ENCODE results near the gene CIBAR2.
A peak's percentile ranks its signal among the peaks of the same experiment; 100 is the strongest.

CIBAR2 gene

DNA sequence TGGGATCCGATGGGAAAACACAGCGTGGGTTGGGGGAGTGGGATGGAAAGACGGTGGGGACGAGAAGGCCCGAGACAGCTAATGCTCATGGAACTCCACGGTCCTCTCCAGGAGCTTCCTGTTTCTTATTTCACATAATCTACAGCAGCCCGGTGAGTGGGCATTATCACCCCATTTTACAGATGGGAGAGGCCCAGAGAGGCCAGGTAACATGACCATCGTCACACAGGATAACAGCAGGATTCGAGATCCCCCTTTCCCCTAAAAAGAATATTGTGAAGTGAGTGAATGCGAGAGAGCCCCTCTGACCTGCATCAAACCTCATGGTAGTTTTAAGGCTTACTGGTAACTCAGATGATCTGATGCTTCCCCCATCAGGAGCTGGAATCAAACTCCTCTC is 12.0 kb downstream of the CIBAR2 start:
- DNase-seq: no peak

DNA sequence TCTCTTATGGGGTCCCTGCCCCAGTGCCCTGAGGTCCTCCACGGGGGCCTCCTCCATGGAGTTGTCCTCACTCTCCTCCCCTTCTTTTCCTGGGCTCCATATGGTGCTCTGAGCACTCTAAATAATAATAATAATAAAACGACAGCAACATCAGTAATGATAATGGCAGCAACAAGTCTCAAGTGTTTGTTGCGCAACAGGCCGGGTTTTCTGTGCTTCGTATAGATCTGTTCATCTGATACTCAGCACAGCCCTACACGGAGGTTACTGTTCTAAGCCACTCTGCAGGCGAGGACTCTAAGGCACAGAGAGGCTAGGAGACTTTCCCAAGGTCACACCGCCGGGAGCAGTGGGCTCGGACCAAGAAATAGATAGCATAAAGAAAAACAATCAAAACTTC is 13.7 kb downstream of the CIBAR2 start:
- DNase-seq: peak; percentile 6

DNA sequence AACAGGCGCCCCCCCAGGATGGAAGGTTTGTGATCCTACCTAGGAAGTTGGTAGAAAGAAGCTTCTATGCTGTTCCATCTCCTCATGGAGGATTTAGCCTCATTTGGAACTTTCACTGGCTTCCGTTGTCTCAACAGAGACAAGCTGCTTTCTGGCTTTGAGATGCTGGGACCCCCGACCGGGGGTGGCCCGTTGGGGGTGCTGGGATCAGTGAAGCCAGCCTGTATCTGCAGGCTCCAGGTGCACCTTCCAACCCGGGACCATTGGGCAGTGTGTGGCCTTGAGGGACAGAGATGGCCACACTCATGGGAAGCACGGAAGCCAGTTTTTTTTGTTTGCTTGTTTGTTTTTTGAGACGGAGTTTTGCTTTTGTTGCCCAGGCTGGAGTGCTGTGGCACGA is 15.4 kb downstream of the CIBAR2 start:
- no peak for DNase-seq

DNA sequence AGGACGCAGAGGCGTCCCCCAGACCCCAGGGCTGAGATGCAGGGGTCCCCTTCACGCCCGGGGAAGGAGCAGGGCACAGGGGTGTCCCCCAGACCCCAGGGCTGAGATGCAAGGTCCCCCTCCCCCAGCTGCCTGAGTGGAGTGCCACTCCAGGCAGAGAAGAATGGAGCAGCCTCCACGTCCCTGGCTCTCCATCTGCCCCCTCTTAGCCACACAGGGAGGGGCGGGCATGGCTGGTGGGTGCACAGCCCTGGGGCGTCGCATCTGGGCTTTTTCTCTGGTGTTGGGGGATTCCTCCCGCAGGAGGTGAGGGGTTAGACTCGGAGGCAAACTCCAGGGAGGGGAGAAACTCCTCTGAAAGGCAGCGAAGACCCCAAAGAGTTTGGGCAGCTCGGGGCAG is 17.5 kb downstream of the CIBAR2 start:
- no peak for DNase-seq

DNA sequence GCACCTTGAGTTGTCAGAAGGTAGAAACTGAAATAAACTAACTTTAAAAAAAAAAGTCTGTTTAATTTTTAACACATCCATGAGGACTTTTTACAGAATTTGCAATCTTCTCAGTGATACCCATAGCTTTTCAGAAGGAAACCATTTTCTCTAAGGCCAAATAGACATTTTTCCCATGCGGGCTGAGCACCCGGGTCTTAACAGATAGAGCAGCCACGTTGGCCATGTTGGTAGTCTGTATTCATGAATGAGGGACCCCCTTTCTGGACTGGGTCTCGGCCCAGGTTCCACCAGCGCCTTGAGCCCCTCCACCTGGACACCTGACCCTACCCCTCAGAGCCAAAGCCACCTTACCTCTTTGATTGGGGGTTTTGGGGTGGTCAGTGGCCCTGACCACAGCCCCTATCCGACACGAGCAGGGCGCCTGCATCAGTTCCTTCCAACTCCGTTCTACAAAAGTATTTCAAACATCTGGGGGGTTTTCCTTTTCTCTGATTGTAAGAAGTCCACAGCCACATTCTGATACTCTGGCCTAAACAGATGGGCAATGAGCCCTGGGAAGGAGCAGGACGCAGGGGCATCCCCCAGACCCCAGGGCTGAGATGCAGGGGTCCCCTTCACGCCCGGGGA is 18.0 kb downstream of the CIBAR2 start:
- DNase-seq: no peak

DNA sequence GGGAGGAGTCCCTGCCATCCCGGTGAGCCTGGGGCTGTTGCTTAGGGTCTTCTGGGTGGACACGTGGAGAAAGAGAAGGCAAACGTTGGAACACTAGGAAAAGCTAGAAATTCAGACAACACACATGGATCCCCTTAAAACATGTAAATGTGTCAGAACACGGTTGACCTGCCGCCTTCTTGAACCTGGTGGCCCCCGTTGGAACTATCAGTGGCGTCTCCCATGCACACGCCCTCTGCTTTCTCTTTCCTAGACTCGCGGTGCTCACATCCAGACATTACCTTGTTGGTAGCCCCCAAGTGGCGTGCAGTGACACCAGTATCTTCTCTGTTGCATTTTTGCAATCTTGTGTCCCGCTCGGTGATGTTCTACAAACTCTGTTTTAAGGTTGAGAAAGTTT is 18.6 kb downstream of the CIBAR2 start:
- DNase-seq: no peak

DNA sequence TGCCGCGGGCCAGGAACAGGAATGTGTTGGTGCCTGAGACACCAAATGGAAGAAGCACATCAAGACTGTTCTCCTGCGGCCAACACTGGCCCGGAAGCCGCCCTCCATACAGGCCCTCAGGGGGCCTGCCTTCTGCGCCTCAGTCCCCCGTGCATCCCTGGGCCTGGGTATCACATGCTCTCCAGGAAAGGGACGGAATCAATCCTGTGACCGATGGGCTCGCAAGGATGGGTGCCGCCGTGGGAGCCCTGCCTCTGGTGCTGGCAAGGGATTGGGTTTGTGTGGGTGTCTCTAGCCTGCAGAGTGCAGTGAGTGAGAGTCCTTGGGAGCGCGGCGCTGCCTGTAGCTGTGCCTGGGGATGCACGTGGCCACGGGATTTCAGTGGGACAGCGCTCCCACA is 19.4 kb downstream of the CIBAR2 start:
- DNase-seq: no peak

DNA sequence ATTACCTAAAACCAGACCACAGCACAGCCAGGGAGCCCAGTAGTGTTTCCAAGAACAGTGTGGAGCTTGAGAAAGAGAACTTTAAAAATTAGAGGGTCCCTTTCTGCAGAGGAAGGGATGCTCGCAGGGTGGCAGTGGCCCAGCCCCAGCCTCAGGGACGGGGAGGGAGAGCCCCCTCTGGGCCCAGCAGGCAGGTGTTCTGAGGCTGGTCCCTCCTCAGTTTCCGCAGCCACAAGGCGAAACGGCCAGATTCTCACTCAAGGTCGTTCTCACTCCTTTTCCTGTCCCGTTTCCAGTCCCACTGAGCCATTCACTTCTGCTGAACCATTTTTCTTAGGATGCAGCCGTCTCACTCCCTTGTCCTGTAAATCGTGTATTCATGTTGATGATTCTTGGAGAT is 20.0 kb downstream of the CIBAR2 start:
- no peak for DNase-seq

DNA sequence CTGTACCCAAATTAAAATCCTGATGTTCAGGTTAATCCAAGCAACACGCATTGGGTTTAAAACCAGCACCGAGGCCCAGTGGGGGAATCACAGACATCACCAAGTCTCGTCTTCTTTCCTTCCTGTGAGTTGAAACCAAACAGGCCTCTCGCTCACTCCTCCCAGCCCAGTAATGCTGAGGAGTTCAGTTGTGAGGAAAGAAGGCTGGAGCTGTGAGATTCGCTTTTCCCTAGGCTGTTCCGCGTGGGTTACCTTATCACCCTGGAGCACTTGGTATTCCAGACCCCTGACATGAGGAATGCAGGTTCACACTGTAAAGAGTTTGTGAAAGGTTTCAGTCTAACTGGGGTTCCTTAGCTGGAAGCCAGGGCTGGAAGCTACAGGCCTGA is 20.8 kb downstream of the CIBAR2 start:
- peak; percentile 20 for DNase-seq

DNA sequence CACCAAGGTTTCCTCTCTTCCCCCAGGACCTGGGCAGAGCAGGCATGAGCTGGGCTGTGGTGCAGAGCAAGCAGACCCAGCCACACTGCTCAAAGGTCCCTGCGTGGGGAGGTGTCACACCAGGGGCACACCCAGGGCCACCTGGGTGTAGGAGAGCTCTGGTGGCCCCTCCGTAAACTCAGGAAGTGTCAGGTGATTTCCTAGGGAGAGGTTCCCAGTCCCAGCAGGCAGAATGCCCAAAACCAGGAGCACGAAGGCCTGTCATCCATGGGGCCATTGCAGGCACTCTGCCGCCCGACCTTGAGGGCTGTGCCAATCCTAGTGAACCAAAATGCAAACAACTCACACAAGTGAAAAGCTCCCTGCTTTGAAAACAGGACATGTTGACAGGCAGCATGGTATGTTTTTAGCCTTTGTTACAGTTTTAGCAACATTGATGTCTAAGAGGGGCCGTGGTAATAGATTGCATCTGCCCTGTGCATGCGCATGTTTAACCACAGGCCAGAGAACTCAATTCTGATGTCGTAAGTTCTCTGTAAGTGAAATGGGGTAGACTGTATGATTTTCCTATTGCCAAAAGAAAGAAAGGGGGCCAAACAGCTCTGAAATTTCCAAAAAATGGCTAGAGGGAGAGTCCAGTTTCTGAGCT is 21.3 kb downstream of the CIBAR2 start:
- peak; percentile 75 for DNase-seq

DNA sequence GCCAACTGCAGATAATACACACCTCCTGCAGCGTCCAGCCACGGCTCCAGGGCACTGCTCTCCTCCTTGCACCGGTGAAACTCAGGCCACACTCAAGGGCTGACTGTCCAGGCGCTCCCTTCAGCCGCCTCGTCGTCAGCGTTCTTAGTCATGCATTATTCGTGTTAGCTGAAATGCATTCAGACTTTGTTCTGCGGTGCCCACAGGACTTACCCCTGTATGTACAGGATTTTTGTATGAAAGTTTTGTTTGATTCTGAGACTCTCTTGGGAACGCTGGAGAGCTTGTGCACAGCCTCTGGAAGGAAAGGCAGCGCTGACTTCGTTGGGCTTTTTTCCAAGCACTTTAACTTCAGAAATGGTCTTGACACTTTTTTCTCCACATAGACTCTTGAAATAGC is 22.1 kb downstream of the CIBAR2 start:
- DNase-seq: no peak

DNA sequence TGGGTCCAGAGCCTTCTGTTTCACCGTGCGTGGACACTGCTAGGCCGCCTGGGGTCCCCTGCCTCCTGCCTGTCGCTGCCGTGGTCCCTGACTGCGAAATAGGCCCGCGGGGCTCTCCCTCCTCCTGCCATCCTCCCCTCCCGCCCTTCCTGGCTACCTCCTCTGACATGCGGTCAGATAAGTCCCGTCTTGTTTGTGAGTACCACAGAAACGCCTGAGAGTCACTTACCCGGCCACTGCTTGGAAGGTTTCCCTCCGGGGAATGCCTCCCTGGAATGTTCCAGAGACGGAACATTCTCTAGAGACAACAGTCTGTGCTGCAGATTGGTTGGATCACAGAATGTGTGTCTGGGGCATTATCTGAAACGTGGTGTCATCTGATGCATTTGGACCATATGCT is 22.7 kb downstream of the CIBAR2 start:
- DNase-seq: no peak

DNA sequence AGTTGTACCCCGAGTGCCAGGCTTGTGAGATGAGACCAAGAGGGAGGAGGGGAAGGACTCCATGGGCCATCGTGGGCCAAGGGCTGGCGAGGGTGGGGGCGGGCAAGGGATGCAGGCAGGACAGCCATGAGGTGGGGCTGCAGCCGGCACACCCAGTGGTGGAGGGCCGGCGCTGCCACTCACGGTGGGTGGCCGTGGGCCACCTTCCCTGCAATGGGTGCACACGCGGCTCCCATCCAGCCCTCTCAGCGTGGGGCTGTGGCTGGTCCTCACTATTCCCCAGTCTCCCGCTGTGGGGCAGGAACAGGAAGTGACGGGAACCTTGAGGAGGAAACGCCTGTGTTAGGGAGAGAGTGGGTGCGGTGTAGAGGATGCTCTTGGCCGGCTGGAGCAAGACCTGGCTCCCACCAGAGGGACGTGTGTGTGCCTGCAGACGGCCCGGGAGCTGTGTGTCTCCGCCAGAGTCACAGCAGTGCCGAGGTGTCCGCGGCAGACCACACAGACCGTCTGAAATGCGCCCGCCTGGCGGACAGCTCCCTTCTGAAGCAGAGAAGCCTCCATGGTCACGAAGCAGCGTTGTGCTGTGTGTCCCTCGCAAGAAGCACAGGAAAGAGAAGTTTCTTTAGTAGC is 23.6 kb downstream of the CIBAR2 start:
- DNase-seq: peak; percentile 43

DNA sequence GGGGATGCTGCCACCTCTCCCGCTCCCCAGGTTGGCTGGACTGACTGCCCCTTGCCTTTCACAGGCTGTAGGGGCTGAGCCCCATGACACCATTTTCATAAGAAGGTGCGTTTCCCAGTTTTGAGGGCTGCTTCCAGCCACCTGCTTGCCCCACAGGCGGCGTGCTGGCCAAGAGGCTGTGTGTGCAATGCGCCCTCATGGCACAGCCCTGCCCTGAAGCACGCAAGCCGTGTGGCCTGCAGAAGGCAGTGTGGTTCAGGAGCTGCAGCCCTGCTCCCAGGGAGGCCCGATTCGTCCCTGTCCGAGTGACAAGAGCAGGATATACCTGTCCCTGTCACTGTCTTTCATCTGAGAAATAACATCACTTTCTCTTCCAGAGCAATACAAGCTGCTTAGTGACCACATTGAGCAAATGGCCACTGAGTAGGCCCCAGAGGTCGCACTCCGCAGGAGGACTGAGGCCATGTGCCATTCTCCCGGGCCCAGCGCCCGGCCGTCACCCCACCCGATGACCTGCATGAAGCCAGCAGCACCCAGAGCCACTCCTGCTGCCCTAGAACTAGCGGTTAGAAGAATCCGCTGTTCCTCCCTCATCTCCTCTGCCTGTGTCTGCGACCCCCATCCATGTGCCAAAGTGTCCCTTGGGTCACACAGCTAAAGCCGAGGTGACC is 24.2 kb downstream of the CIBAR2 start:
- no peak for DNase-seq

DNA sequence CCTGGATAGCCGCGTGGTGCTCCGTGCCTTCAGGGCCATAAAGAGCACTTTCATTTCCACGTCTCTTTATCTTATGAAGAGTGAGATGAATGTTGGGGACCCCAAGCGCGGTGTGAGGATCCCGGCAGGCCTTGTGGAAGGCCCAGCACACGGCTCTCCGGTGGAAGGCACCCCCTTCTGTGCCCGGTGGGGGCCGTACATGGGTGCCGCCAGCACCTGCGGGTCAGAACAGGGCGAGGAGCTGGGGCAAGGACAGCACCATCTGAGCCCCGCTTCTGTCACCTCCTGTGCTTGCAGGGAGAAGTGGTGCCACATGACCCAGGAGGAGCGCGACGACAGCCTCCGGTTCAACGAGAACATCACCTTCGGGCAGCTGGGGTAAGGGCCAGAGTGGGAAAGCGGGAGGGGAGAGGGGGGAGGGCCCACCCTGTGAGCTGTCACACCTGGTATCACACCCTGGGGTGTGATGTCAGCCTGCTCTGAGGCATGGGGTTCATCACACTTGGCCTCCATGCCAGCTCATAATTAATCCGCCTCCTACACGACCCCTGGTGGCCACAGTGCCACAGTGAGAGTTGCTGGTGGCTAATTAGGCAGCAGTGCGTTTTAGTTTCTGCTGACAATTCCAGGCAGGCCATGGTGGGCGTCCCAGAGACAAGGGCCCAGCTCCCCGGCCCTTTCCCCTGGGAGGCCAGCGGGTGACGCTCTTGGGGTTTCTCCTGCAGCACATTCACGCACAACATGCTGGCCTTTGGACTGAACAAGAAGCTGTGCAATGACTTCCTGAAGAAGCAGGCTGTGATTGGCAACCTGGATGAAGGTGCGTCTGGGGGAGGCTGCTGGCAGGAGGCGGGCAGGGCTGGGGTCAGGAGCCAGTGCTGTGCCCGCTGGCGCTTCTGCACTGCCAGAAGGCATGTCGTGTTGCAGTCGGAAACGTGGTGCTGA is 25.7 kb downstream of the CIBAR2 start:
- DNase-seq: peak; percentile 59

DNA sequence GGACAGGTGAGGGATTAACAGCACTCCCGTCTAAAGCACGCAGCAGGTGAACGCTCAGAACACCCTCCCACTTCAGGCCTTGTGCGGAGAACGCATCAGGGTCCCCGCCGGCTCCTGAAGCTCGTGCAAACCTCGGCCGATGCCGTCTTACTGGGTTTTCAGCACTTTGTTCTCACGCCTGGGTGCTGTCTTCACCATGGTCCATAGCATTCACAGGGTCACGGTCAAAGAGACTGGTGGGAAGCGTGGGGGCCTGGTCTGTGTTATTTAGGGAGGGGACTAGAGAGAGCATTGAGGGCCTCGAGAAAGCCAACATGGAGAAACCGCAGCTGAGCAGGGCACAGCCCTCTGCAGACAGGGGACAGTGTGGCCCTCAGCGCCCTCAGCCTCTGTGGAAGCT is 26.6 kb downstream of the CIBAR2 start:
- no peak for DNase-seq

DNA sequence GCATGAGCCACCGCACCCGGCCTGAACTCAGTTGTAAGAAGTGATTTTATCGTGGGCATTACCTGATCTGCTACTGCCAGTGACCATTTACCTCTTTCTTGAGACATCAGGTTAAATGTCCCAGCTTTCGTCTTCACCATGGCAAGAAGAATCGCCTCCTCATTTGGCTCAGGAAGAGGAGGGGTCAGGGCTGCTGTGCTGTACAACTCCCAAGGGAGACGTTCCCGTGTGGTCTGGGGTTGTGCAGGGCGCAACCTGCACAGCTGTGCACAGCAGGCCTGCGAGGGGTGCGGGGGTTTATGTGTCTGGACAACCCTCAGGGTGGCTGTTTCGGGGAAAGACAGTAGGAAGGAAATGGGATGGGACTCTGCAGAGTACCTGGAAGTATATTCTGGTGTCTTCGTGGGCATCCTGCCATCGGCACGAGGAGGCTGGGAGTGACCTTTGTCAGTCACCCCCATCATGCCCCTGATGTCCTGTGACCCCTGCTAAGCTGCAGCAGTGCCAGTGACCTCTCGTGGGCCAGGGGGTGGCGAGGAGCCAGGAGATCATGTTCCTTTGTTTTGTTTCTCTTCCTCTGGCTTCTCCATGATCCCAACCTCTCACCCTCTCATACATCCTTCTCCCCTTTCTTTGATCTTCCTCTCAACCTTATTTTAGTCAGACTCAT is 27.3 kb downstream of the CIBAR2 start:
- no peak for DNase-seq

DNA sequence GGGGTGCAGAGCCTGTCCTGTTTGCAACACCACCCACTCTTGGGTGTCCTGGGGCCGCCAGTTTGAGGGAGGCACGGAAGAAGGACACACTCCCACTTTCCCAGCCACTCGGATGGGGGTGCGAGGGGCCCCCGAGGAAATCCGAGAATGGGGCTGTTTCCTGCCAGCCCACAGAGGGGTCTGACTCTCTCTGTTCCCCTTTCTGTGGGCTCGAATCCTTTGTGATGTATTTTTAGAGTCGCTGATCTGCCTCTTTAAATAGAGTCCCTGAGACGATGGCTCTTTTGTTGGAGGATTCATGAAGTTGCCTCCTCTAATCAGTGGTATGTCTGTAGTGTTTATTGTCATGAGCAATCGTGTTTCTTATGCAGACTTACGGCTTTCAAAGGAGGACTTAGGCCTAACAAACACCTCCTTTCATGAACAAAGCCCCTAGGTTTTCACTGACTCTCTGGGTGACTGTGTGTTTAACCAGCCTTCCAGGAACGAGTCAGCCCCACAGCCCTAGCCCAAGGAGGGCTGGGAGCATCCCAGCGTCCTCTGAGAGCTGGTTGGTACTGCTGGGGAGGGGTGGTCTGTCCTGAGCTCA is 29.1 kb downstream of the CIBAR2 start:
- DNase-seq: peak; percentile 63

DNA sequence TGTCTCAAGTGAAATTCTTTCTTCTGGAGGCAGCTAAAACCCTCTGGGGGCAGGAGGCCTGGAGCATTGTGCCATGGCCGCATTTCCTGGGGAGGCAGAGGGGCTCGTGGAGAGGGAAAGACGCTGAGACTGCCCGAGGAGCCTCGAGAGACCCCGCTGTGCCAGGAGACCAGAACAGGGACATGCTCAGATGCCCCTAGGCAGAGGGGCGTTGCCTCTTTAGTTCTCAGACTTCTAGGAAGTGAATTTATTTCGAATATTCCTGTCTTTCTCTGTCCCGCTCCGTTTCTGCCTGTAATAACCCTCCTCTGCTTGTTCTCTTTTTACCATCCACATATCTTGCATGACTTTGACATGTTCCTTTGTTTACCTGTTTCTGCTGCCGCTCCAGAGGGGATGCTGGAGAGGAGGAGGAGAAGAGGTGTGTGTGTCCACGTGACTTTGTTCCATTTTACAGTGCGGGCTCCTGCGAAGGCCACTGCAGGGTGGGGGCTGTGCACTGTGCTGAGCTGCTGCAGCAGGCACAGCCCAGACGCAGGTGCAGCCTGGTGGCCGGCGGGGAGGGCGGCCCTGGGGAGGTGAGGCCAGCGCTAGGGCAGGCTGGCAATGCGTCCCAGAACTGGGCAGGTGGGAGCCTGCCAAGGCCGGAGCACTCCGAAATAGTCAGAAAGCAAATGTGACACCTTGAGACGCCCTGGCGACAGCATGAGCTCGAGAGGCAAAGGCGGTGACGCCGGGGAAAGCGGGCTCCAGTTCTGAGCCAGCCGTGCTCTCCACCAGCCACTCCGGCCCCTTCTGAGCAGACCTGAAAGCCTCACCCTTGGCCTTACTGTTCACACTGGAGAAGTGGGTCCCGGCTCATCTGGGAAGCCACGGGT is 29.9 kb downstream of the CIBAR2 start:
- DNase-seq: no peak

DNA sequence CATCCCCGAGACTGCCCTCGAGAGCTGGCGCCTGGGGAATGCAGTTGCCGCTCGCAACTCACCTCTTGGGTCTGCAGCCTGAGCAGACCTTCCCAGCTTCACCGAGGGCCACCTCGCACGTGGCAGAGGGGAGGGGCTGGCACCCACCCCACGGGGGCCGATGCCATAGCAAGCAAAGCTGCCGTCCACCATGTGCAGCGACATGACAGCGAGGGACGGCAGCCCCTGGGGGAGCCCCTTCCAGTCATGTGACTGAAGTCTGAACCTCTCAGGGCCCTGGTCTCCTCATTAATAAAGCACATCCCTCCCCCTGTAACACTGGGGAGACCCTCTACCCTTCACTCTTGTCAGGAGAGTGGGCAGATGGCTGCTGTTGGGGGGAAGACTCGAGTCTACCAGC is 30.5 kb downstream of the CIBAR2 start:
- no peak for DNase-seq

DNA sequence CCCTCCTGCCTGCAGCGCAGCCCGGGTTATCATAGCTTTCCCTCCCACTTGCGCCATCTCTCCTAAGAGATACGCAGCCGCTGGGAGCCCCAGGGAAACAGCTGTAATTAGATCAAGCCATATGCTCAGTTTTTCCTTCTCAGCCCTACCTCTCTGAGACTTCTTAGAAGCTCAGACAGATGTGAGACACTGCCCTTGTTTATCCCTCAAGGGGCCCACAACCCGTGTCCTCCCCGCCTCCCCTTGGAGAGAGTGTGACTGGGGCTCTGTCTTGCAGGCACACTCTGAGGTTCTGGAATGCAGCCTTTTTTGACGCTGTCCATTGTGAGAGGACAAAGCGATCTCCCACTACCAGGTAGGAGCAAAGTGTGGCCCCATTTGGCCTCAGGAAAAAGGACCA is 31.2 kb downstream of the CIBAR2 start:
- DNase-seq: no peak

Measured in MV-4-11 (cell line).